Activated naive CD4-positive, alpha-beta T cell (primary cell): ENCODE results near the gene SAFB2.
A peak's percentile ranks its signal among the peaks of the same experiment; 100 is the strongest.

Experiments used
- DNase-seq, 4 experiments: peaks; one replicate each; lab custom pipeline; 2025; lab: John Stamatoyannopoulos, UW

The SAFB2 gene

GRCh38 chr19:5622465-5623396, at the start of gene SAFB2, which contains the start of gene SAFB:
Gene SAFB2, minus strand, starts transcription at chr19:5622776. Its CDS starts 61 bp downstream, at chr19:5622715.
Gene SAFB, plus strand, starts transcription at chr19:5623083. Its CDS starts 123 bp downstream, at chr19:5623206.
- peak; percentile 98 to 99 (median 99) for DNase-seq

GRCh38 chr19:5671600-5671999, 49.0 kb upstream of the SAFB2 start:
- DNase-seq = no peak

- DNase-seq = no peak
These were observed 46.6 kb upstream of the SAFB2 start for GRCh38 chr19:5669212-5669611.

GRCh38 chr19:5667751-5668271, 45.2 kb upstream of the SAFB2 start:
- DNase-seq = no peak

GRCh38 chr19:5666921-5667610, 44.5 kb upstream of the SAFB2 start:
- DNase-seq = no peak

GRCh38 chr19:5665781-5666513, 43.4 kb upstream of the SAFB2 start:
- no peak for DNase-seq

GRCh38 chr19:5664515-5664914, 41.9 kb upstream of the SAFB2 start:
- no peak for DNase-seq

- no peak for DNase-seq
These were observed 41.3 kb upstream of the SAFB2 start for GRCh38 chr19:5663904-5664303.

- no peak for DNase-seq
These were observed 38.9 kb upstream of the SAFB2 start for GRCh38 chr19:5661483-5661882.

GRCh38 chr19:5655412-5655811, 32.8 kb upstream of the SAFB2 start:
- DNase-seq = no peak

GRCh38 chr19:5654931-5655330, 32.4 kb upstream of the SAFB2 start:
- DNase-seq = no peak

- DNase-seq = no peak
These were observed 29.7 kb upstream of the SAFB2 start for GRCh38 chr19:5652261-5652660.

GRCh38 chr19:5651361-5651760, 28.8 kb upstream of the SAFB2 start:
- DNase-seq = no peak

- DNase-seq = no peak
These were observed 25.9 kb upstream of the SAFB2 start for GRCh38 chr19:5648464-5648863.

GRCh38 chr19:5646703-5647102, 24.1 kb upstream of the SAFB2 start:
- no peak for DNase-seq

GRCh38 chr19:5645409-5645808, 22.8 kb upstream of the SAFB2 start:
- DNase-seq = no peak

GRCh38 chr19:5644037-5644436, 21.5 kb upstream of the SAFB2 start:
- no peak for DNase-seq

- no peak for DNase-seq
These were observed 20.5 kb upstream of the SAFB2 start for GRCh38 chr19:5643060-5643459.

- DNase-seq = no peak
These were observed 19.6 kb upstream of the SAFB2 start for GRCh38 chr19:5642204-5642603.

GRCh38 chr19:5641171-5641570, 18.6 kb upstream of the SAFB2 start:
- DNase-seq = no peak

- DNase-seq = no peak
These were observed 15.4 kb upstream of the SAFB2 start for GRCh38 chr19:5637971-5638370.

GRCh38 chr19:5635427-5635826, 12.9 kb upstream of the SAFB2 start:
- no peak for DNase-seq
